T-helper 1 cell treated with Interleukin-12 subunit alpha and Interleukin-12 subunit beta and Interleukin-4 antibody, amounts not matched to agents 30 ng/mL and 1 ng/mL, for 36 hours (primary cell): ENCODE measurements around the gene CD300LD. TPM values are rescaled to one million over a fixed set of nuclear protein-coding genes. Genes with fewer than 3 reads are reported as not detected.
"Not testable (repeated sequence)": the region's sequence is repeated elsewhere in the genome, so short reads cannot be mapped to it uniquely, and the experiment has no call there.

ENCODE experiments used
- intact Hi-C: fragments of 100-400 bp; cut with micrococcal nuclease; formaldehyde crosslinking; loops from one replicate; pipeline ENCODE4 v1.15.1; 2024
- total RNA-seq: library from RNA; stranded (reverse); gene quantifications from 2 replicates; pipeline ENCODE4 v1.2.3, GENCODE V29; 2022

The CD300LD gene
- not detected in 2 replicates for total RNA-seq

DNA sequence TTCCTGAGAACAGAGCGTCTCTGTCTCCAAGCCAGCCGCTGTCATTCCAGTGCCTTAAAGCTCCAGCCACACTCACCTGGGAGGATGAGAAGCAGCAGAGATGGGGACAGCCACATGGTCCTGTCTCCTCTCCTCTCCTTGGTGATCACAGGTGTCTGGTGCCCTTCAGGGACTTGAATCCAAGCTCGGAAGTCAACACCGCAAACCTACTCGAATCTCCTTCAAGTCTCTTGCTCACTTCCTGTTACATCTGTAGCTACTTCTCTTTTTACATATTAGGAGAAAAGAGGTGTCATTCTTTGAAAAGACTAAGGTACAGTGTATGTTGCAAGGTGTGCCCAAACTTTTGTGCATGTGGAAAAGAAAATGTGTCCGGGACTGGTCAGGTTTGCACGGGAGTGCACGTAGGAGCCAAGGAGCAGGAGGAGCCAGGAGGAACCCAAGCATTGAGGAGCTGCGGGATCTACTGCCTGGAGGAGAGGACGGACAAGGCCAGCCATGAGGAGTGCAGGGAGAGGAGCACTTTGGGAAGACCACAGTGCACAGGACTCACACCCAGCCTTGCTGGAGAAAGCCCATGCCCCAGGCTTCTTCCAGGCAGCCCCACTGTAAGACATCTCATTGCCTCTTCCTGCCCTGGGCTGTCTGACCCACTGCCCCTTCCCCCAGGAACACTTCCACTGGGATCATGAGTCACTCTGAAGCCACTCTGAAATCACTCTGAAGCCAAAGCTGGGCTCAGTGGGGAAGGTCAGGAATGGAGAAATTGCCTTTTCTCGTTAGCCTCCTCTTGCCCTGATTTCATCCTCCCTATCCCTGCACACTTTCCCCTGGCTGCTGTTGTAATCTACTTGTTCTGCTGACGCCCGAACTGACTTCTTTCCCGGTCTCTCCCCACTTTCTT, at the start of gene CD300LD:
Gene CD300LD, minus strand, starts transcription at position 197 of the 904 bp plus-strand sequence. Its CDS starts 81 bp downstream, at position 116.
- intact Hi-C loops: no loop called here

DNA sequence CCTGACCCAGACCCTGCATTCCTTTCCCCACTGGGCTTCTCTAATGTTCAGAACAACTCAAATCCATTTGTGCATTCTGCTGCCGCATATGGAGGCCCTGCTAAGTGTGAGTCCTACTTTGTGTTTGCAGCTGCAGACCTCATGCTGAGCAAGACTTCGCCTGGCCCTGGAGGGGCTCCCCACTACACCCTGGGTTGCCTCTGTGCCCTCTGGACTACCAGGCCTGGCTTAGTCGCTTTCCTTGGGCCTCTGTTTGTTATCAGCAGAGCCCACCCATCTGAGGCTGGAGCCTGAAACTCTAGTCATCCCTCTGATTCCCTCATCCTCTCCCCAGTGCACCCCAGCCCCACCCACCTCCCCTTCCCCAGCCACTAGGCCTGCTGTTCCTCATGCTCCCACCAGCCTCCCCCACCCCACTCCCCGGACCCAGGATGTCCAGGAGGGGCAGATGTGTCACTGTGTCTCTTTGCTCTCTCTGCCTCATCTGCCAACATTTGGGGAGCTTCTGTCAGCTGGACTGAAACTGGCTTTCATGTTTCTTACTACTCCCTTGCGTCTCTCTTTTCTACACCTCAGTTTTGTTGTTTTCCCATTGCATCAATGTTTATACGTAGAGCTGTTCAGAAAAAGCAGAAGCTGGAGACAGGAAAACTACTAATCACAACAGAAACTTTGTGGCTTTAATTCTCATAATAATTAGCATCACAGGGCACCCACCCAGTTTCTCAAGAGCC, 49.3 kb upstream of the CD300LD start:
- intact Hi-C loops: no loop called here

DNA sequence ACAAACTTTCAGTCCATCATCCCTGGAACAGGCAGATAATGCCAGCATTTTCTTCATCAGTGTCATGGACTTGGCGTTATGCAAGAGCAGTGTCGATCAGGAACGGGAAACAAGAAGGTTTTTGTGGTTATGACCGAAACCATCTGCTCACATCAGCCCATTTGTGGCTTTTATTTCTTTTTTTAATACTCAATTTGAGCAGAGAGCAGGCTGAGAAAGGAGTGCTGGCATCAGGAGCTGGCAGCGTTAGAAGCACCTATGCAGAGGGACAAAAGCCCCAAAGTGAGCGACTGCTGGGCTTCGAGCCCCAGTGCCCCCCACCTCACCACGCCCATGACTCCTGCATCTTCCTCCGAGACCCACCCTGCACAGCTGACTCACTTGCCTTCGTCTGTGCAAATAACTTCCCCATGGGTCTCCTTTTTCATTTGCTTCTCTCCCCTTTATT, 47.6 kb upstream of the CD300LD start:
- intact Hi-C loops: no loop called here

DNA sequence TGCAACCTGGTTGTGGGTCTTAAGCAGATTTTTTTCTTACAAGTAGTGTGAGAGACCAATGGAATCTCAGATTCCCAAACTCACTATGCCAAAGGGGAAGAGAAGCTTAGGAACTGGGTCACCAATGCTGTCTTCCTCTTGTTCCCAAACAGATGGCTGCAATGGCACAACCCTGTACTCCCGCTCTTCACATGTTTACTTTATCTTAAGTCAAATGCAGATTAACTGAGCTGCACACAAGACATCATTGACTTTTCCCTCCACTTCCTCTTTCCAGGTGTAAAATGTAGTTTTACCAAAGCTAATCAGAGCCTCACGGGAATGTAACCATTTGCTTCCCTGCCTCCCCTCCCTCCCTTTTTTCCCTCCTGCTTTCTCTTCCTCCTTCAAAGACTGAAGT, 45.8 kb upstream of the CD300LD start:
- intact Hi-C loops: no loop called here

DNA sequence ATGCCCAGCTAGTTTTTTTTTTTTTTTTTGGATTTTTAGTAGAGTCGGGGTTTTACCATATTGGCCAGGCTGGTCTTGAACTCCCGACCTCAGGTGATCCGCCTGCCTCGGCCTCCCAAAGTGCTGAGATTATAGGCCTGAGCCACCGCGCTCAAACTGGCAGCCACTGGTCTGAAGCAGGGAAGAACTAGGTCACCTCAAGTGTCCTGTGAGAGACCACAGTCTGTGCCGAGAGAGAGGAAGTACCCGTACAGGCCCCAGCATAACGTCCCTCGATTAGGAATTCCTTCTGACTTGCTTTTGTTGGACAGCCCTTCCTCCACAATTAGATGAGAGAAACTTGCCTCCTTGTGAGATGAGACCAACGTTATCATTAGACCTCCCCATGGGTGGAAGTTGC, 45.2 kb upstream of the CD300LD start:
- intact Hi-C loops: no loop called here

DNA sequence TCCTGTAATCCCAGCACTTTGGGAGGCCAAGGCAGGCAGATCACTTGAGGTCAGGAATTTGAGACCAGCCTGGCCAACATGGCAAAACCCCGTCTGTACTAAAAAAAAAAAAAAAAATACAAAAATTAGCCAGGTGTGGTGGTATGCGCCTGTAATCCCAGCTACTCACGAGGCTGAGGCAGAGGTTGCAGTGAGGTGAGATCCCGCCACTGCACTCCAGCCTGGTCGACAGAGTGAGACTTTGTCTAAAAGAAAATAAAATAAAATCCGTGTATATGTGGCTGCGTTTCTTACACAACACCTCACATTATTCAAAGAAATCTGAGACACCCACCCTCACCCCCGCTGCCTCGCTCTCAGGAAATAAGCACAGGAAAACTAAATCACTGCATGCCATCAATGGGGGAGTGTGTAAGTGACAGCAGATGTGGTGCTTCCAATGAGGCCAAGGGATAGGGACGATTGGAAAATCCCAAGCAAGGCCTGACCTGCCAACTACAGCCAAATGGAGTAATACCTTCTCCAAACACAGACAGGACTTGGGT, 44.5 kb upstream of the CD300LD start:
- intact Hi-C loops: not testable (repeated sequence)

DNA sequence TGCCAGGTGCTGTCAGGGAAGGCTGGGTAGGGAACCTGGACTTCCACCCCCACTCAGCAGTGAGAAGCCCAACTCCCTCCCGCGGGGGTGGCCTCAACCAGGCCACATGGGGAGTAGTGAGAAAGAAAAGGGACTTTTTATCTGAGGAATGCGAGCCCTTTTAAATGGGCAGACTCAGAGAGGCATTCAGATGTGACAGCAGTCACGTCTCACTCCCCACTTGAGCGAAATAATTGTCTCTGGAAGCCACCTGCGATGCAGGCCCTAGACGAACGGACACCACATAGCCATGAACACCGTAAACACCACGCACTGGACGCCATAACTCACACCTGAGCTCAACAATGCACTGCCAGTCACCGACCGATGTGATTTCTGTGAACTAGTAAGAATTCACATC, 43.3 kb upstream of the CD300LD start:
- intact Hi-C loops: no loop called here

DNA sequence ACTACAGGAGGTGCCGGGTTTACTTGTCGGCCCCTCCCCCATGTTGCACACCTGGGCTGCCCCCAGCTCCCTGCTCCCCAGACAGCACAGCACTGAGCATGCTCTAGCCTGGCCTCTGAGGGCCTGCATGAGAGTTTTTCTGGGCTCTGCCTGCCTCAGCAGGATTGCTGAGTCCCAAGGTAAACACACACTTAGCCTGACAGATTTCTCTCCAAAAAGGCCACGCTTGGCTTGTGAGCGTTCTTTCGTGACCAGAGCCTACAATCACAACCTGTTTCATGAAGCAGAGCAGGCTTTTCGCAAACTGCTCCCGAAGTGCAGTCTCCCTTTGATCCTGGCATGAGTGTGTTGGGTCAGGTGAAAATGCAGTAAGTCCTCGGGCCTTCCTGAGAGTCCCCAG, 41.2 kb upstream of the CD300LD start:
- intact Hi-C loops: no loop called here

DNA sequence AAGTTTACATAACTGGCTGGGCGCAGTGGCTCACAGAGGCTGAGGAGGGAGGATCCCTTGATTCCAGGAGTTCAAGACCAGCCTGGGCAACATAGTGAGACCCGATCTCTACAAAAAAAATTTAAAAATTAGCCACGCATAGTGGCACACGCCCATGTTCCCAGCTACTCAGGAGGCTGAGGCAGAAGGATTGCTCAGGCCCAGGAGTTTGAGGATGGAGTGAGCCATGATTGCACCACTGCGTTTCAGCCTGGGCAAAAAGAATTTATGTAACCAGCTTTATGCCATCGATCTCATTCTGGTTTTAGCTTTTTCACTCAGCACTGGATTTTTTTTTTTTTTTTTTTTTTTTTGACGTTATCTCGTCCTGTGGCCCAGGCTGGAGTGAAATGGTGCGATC, 40.5 kb upstream of the CD300LD start:
- intact Hi-C loops: no loop called here

DNA sequence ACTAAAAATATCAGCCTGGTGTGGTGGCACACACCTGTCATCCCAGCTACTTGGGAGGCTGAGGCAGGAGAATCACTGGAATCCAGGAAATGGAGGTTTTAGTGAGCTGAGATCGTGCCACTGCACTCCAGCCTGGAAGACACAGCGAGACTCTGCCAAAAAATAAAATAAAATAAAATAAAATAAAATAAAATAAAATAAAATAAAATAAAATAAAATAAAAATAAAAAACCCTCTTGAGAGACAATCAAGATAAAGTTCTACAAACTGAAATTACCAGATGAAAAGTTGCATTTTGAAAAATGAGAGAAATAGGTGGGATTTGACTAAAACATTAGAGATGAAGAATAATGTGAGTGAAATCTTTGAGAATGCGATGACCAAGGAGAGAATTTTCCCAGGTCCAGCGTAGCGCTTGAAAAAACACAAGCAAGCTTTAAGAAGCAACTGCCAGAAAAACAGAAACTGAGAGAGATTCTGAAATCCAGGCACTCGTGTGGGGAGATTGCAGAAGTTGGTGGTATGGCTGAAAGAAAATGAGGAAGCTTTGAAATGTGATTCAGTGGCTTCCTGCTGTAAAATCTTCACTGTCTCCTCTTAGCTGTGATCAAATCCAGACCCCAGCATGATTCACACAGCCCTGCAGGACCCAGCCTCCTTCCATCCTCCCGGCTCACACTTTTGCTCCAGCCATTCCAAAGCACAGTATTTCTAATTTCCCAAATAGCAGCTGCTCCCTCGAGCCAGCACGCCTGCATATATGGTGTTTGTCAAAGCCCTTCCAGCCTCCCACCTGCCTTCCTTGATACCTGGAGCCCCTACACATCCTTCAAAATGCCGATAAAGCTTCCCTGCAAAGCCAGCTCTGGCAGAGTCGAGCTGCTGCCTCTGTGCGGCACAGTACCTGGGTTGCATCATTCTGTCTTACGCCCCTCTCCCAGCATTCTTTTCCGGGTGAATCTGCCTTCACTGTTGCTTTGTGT, 39.7 kb upstream of the CD300LD start:
- intact Hi-C loops: no loop called here

DNA sequence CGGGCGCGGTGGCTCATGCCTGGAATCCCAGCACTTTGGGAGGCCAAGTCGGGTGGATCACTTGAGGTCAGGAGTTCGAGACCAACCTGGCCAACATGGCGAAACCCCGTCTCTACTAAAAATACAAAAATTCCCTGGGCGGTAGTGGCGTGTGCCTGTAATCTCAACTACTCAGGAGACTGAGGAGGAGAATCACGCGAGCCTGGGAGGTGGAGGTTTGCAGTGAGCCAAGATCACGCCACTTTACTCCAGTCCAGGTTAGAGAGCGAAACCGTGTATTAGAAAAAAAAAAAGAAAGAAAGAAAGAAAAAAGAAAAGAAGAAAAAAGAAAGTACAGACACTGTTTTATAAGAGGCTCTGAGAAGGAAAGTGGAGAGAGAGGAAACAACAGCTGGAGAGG, 38.2 kb upstream of the CD300LD start:
- intact Hi-C loops: not testable (repeated sequence)

DNA sequence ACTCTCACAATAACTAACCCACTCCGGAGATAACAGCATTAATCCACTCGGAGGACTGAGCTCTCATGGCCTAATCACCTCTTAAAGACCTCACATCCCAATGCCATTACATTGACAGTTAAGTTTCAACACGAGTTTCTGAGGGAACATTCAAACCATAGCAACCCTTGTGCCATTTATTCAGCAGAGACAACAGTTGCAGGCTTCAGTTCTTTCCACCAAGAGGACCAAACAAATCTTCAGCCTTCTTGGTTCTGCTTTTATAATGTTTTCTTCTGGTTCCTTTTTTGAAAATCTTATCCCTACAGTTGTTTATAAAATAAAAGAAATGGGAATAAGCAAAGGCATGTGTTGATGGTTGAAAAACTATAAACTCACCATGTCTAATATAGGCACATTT, 33.6 kb upstream of the CD300LD start:
- intact Hi-C loops: no loop called here

DNA sequence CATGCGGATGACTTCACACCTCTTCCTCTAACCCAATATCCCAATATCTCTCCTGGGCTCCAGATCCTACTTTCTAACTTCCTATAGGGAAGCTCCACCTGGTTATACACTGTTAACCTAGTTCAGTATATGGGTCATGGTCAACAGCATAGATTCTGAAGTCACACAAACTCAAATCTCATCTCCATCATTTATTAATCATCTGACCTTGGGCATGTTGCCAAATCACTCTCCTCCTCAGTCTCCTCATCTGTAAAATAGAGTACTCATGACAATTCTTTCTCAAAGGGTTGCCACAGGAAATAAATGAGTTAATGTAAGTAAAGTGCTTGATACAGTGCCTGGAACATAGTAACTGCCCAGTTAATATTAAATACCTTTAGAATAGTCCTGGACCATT, 32.0 kb upstream of the CD300LD start:
- intact Hi-C loops: no loop called here

DNA sequence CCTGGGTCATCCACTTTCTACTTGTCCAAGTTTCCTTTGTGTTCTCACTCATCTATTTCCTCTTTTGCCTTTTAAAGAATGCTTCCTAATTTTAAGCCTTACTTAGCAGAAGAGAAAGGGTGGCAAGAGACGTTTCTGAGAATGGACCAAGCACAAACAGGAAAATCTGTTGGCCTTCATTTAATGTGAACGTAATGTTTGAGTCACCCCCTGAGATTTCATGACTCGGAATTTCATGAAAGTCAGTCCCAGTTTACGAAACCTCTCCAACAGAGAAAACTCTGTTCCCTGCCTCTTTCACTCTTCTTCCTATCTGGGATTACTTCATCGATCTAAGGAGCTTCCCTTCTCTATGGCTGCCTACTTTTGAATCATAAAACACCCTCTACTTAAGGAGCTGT, 31.6 kb upstream of the CD300LD start, which contains the start of gene CD300E:
Gene CD300E, minus strand, starts transcription at position 46 of the 401 bp plus-strand sequence. CDS start 117 bp downstream, outside the sequence.
- intact Hi-C loops: no loop called here

DNA sequence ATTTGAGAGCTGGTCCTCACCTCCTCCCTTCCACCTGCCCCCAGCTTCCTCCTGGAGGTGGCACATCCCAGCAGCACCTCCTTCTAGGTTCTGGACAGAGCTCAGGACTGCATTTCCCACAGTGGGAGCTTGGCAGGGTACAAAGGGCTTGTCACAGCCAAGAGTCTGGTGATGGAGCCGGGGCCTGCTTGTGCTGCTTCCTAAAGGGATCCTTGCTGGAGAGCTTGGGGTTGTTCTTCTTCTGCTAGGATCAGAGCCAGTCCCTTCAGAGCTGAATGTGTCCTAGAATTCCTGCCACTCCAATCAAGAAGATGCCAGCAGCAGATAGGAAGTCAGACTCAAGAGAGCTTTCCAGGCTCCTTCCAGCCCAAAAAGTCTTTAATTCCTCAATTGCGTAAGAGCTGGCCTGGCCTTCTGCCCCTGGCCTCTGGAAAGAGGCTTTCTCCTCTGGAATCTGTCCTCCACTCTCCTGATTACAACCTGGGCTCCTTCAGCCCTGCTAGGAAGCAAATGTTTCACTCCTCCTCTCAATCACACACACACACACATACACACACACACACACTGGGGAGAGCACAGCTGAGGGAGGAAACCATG, 27.1 kb upstream of the CD300LD start:
- intact Hi-C loops: no loop called here

DNA sequence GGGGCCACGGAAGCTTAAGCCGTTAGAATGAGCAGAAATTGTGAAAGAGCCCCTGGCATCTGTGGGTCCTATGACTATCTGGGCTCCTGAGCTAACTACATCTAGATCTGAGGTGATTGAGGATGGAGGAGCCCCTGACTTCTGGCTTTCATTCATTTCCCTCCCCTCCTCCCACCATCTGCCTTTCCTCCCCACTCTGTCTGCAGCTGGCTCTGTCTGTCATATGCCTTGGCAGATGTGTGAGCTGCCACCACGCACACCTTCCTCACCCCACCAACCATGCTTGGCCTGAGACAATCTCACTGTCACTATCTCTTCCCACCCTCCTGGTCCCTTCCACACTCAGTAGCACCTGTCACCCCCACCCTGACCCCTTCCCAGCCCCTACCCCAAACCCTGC, 26.4 kb upstream of the CD300LD start:
- intact Hi-C loops: no loop called here

DNA sequence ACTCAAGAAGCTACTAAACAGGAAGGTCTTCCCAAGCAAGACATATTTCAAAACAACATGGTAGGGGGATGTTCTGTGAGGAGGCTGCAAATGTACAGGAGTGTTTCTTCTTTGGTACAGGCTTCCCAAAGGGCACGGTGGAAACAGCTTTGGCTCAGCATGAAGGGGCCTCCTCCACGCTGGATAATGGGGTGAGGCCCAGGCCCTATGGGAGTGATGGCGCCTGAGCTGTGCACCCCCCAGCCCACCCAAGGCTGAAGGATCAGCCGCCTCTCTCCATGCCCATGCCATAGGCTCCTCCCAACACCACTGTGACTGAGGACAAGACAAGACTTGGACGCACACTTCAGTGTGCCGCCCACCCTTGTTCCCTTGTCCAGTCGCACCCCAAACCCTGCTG, 24.6 kb upstream of the CD300LD start:
- intact Hi-C loops: no loop called here

DNA sequence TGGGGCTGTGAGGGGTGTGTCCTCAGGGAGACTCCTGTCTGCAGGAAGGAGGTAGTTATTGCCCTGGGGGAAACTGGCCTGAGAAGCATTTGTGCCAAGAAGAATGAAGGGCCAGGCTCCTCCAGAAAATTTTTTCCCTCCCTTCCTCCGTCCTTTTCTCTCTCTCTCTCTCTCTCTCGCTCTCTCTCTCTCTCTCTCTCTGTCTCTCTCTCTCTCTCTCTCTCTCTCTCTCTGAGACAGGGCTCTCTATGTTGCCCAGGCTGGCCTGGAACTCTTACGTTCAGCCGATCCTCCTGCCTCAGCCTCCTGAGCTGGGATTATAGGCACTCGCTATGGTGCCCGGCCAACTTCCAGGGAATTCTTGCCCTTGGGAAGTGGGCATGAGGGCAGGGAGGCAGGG, 20.0 kb upstream of the CD300LD start:
- intact Hi-C loops: no loop called here

DNA sequence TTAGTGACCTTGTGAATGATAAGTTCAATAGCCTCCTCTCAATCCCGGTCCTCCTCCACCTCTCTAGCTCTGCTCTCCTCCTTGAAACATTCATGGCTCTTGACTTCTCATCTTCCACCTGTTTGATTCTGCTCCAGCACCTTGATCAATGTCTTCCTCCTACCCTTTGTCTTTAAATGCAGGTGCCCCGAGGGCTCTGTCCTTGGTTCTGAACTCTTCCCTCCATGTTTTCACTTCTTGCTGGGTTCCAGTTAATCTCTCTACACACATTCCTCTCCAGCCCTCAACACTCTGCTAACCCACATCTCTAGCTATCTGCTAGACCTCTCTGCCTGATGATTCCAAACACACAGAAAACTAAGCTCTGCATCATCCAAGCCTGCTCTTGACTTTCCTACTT, 18.0 kb upstream of the CD300LD start:
- intact Hi-C loops: no loop called here

DNA sequence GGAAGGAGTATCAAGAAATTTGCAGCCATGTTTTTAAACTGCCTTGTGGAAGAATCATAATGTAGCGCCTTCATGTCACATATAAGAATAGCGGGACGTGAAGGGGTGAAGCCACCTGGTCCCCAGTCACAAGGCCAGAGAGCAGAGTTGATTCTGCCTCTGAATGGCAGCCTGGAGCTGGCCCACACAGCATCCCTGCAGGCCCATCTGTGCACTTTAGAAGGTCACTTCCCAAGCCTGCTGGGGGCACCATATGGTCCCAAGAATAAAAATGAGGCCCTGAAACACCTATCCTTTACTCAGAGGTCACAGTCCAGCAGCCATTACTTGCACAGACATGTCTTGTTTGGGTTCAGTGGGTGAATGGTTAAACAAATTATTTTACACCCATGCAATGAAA, 16.4 kb upstream of the CD300LD start:
- intact Hi-C loops: no loop called here

DNA sequence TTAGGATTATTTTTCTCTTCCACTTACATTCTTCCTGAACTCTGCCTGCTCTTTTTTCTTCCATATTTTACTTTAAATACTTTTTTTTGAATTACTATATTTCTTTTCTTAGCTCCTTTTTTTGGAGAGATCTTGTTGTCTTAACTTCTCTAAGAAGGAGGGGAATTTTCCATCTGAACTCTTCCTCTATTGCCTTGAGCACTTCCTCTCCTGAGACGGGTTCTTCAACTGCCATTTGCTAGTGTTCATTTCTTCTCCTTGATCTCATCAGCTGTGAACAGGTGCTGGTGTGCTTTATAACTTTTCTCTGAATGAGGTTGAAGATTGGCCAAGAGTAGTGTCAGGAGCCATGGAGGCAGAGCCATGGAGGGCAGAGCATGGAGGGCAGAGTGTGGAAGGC, 15.1 kb upstream of the CD300LD start:
- intact Hi-C loops: no loop called here
